K562 (cell line): ENCODE measurements around the gene WWOX. TPM values are rescaled to one million over a fixed set of nuclear protein-coding genes. Genes with fewer than 3 reads are reported as not detected.

Experiments
- CCAR2 ChIP-seq: fragments of 200-400 bp; formaldehyde crosslinking; IDR thresholded peaks from 2 replicates; pipeline ENCODE4 v1.6.1; 2017; ENCODE audit warnings: mild to moderate bottlenecking, low read depth, low read length
- CREB3L1 ChIP-seq: fragments of 450-650 bp; IDR thresholded peaks from 2 replicates; pipeline ENCODE4 v1.6.1; 2014; ENCODE audit warnings: low read depth, mild to moderate bottlenecking, moderate library complexity, borderline replicate concordance
- CTBP1 ChIP-seq: fragments of 450-650 bp; IDR thresholded peaks from 2 replicates; pipeline ENCODE4 v1.6.1; 2016; ENCODE audit warnings: borderline replicate concordance
- RB1 ChIP-seq: fragments of 450-650 bp; IDR thresholded peaks from 2 replicates; pipeline ENCODE4 v1.6.1; 2017; ENCODE audit warnings: low read depth, mild to moderate bottlenecking
- SMAD1 ChIP-seq: fragments of 150-350 bp; IDR thresholded peaks from 2 replicates; pipeline ENCODE4 v1.6.1; 2014; ENCODE audit warnings: low read length, low read depth; ENCODE audit not compliant: partially characterized antibody
- TAF9B ChIP-seq: fragments of 450-650 bp; IDR thresholded peaks from 2 replicates; pipeline ENCODE4 v1.6.1; 2018; ENCODE audit warnings: mild to moderate bottlenecking; ENCODE audit not compliant: partially characterized antibody
- TSHZ1 ChIP-seq: fragments of 250-450 bp; sonication (Bioruptor Pico); IDR thresholded peaks from 2 replicates; pipeline ENCODE4 v1.4.0; 2020; ENCODE audit warnings: mild to moderate bottlenecking, moderate library complexity
- ZHX1 ChIP-seq: fragments of 150-350 bp; conservative IDR thresholded peaks from 2 replicates; pipeline ENCODE4 v1.6.1; 2014; ENCODE audit warnings: low read length
- ZNF592 ChIP-seq: fragments of 450-650 bp; IDR thresholded peaks from 2 replicates; pipeline ENCODE4 v1.6.1; 2017; ENCODE audit warnings: antibody characterized with exemption, mild to moderate bottlenecking
- polyA plus RNA-seq, 8 experiments: library from polyadenylated mRNA; depleted of rRNA in 4 of 8; stranded (reverse) in 5 of 8; unstranded in 3 of 8; fragments of >200 nt; fragmentation: Nextera tagmentation in 2 of 8; fragmentation: Illumina TruSeq in 1 of 8; extraction: Ambion mirVana in 2 of 8; extraction: Trizol in 1 of 8; gene quantifications; 2 replicates each; pipeline versions ENCODE4 v1.2.1 to v1.2.3, GENCODE V29; 2011 to 2014; ENCODE audit warnings: inconsistent platforms in 1 of 8, missing spikeins in 1 of 8
- total RNA-seq, 7 experiments: library from RNA; depleted of rRNA in 6 of 7; stranded (reverse); fragments of >200 nt in 6 of 7; fragmentation: Illumina TruSeq in 2 of 7; extraction: Trizol in 2 of 7; gene quantifications; 2 replicates each; pipeline versions ENCODE4 v1.2.1 to v1.2.3, GENCODE V29; 2011 to 2021; ENCODE audit warnings: low replicate concordance in 1 of 7

WWOX gene
- total and polyA plus RNA-seq, 9 of the 15 experiments (the other 6 are each of a cell fraction or from before 2014, with no cell fraction given) = 1.6 to 22.7 (median 8.1) TPM

GRCh38 chr16:78317564-78318240 lies 218.2 kb downstream of the WWOX start (continued):
- TF ChIP-seq TSHZ1 (CRISPR knock-in tag) (no peak), SMAD1 (no peak), CCAR2 (no peak), ZNF592 (no peak), CTBP1 (no peak), TAF9B (no peak), ZHX1 (no peak), RB1 (no peak), CREB3L1 (no peak)
